GM13977 (cell line): Measurements from ENCODE around the gene TYW1.
"Not testable (repeated sequence)": the region's sequence is repeated elsewhere in the genome, so short reads cannot be mapped to it uniquely, and the experiment has no call there.

Experiments used
- DNase-seq: peaks from one replicate; pipeline ENCODE4 v3.0.0; 2012; ENCODE audit warnings: low spot score
- in situ Hi-C: fragments of 300-500 bp; cut with MboI; formaldehyde crosslinking; loops from one replicate; pipeline ENCODE4 v1.12.0; 2022; ENCODE audit warnings: low sequenced_read_pairs, low pct_unique_long_range_greater_than_20kb, mixed read lengths, inconsistent platforms; ENCODE audit not compliant: unreplicated experiment
- TF ChIP-seq, protein P1 (sequence below): IDR thresholded peaks from 2 replicates; pipeline ENCODE4 v1.5.1; 2012; ENCODE audit warnings: mild to moderate bottlenecking, control low read depth; ENCODE audit not compliant: insufficient read depth; ENCODE audit errors: extremely low read depth, missing control alignments

The TYW1 gene

DNA sequence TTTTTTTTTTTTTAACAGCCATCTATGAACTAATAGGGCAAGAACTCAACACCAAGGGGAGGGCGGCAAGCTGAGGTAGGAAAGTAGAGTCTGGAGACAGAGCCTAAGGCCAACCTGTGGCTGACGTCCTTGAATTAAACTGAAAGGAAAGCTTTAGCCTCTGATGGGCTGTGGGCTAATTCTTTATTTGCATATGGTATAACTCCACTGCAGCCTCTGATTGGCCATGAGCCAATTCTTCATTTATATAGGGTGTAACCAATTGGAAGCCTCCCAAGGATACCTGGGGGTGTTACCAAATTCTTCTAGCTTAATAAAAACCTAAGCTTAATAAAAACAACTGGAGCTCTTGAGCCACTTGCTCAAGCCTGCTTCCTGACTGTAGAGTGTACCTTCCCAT lies 10.3 kb downstream of the TYW1 start:
- no peak for DNase-seq
- TF ChIP-seq, protein P1, sequence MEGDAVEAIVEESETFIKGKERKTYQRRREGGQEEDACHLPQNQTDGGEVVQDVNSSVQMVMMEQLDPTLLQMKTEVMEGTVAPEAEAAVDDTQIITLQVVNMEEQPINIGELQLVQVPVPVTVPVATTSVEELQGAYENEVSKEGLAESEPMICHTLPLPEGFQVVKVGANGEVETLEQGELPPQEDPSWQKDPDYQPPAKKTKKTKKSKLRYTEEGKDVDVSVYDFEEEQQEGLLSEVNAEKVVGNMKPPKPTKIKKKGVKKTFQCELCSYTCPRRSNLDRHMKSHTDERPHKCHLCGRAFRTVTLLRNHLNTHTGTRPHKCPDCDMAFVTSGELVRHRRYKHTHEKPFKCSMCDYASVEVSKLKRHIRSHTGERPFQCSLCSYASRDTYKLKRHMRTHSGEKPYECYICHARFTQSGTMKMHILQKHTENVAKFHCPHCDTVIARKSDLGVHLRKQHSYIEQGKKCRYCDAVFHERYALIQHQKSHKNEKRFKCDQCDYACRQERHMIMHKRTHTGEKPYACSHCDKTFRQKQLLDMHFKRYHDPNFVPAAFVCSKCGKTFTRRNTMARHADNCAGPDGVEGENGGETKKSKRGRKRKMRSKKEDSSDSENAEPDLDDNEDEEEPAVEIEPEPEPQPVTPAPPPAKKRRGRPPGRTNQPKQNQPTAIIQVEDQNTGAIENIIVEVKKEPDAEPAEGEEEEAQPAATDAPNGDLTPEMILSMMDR = no peak
- in situ Hi-C loops = no loop called here

DNA sequence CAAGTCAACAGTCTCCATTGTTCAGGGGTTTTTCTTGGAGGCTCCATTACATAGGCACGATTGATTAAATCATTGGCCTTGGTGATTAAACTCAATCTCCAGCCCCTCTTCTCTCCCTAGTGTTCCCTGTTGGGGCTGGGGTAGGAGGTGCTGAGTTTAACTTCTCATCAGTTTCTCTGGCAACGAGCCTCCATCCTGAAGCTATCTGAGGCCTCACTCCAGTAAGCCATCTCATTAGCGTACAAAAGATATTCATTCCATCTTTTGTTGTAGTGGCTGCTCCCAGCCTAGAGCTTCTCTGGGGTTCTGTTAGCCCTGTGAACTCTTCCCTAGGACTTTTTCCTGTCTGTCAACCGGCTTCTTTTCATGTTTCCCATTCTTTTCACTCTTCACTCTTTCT lies 11.6 kb downstream of the TYW1 start:
- DNase-seq = no peak
- TF ChIP-seq, protein P1 = no peak
- in situ Hi-C loops = no loop called here

DNA sequence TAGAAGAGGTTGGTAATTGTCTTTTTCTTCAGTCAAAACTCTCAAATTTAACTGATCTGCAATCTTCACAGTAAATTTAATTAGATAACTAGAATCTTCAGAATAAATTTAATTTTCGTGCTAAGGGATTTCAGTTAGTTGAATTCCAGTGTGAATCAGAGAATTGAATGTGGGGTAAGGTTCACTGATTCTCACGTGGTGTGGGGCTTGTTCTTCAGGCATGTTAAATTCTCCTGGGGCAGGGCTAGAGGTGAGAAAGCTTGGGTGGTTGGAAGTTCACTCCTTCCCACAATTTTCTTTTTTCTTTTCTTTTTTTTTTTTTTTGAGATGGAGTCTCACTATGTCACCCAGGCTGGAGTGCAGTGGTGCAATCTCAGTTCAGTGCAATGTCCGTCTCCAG lies 13.0 kb downstream of the TYW1 start:
- DNase-seq, in situ Hi-C loops: not testable (repeated sequence)

DNA sequence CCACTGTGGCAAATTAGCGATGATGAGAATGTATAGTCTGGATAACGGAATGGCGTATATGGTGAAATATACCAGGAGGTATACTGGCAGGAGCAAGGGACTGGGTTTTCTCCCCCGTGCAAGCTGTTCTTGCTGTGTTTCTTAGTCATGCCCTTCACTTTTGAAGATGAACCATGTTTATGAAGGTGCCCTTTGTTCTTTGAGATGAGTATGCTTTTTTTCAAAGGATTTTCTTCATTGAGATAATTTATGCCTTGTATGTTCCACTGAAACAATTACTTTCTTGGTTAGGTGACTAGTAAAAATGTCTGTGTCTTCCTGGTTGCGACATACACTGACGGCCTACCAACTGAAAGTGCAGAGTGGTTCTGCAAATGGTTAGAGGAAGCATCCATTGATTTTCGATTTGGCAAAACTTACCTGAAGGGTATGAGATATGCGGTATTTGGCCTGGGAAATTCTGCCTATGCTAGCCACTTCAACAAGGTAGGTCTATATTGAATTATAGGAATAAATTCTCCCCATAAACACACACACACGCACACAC lies 17.5 kb downstream of the TYW1 start:
- in situ Hi-C loops, DNase-seq: not testable (repeated sequence)

DNA sequence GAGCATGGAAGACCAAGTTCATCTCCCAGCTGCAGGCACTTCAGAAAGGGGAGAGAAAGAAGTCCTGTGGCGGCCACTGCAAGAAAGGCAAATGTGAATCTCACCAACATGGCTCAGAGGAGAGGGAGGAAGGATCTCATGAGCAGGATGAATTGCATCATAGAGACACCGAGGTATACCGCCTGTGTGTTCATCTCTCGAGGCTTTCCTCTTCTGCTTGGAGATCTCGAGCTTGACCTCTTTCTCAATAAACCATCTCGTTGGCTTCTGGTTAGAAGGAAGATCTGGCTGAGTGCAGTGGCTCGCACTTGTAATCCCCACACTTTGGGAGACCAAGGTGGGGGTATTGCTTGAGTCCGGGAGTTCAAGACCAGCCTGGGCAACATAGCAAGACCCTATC lies 21.3 kb downstream of the TYW1 start:
- in situ Hi-C loops, DNase-seq: not testable (repeated sequence)

DNA sequence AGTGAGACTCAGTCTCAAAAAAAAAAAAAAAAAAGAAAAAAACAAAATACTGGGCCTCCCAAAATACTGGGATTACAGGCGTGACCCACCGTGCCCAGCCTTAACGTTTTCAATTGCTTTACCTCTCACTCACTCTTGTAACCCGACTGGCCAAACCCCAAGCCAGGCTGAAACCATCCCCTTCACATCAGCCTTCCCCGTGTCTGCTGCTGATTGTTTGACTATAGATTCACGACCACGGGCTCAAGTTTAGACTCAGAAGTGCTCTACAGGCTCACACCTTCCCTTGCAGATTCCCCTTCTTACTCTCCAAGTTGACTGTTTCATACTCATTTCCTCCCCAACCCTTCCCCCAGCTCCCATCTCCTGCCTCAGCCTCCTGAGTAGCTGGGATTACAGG lies 22.3 kb downstream of the TYW1 start:
- DNase-seq = no peak
- TF ChIP-seq, protein P1 = no peak
- in situ Hi-C loops = no loop called here

DNA sequence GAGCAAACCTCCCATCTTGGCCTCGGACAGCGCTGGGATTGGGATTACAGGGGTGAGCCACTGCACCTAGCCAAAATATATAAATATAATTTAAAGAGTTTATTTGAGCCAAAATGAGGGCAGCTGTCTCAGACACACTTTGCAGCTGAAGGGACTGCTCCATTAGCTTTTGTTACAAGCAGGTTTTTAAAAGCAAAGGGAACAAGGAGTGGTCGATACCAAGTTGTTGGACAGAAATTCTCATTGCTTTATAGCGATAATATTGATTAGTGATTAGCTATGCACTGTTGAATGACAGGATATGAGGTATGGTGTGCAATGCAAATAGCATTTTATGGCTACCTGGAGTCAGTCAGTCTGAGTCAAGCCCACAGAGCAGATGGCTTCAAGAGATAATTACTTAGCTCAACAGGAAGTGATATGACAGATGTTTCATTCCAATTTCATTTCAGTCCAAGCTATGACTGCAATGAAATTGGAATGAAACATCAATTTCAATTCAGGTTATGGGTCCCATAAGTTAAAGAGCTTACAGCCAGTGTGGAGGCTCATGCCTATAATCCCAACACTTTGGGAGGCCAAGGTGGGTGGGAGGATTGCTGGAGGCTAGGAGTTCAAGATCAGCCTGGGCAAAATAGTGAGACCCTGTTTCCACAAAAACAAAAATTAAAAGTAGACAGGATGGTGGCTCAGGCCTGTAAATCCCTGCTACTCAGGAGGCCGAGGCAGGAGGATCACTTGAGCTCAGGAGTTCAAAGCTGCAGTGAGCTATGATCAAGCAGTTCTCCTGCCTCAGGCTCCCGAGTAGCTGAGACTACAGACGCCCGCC lies 23.1 kb downstream of the TYW1 start:
- TF ChIP-seq, protein P1 = no peak
- no peak for DNase-seq
- in situ Hi-C loops = no loop called here

DNA sequence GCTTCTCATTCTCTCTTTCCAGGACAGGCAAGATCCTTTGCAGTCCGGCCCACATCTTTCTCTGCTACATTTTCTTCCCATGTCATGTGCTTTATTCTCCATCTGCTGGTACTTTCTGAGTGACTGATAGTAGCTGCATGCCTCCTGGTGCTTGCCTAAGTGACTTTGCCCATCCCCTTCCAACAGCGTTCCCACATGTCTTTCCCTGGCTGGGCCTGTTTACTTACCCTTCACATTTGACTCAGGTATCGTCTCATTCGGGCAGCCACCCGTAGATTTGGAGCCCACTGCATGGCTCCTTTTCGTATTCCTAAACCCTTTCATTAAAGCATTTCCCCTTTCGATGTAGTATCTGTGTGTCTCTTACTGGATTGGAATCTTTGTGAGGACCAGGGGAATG lies 24.6 kb downstream of the TYW1 start:
- TF ChIP-seq, protein P1 = no peak
- in situ Hi-C loops = no loop called here
- DNase-seq = no peak
